Lung (tissue), 12 donors: ENCODE results near the gene CPLX1. TPM values are rescaled to one million over a fixed set of nuclear protein-coding genes. Genes with fewer than 3 reads are reported as not detected.

Experiments
- ATAC-seq: fragments of 200-7000 bp; cut with Tn5 transposase; one replicate; pipeline ENCODE4 v1.9.1; 2020; ENCODE audit warnings: moderate number of reproducible peaks; ENCODE audit not compliant: insufficient read depth, low FRiP score
- DNase-seq, 3 donors: peaks; one replicate each; pipeline ENCODE4 v3.0.0-alpha.2; 2013 to 2017
- H3K27ac ChIP-seq, 2 donors: one replicate each; pipeline ENCODE4 v1.5.1; 2013; ENCODE audit warnings: mild to moderate bottlenecking in 2 of 2, moderate library complexity in 2 of 2, control low read depth in 1 of 2, inconsistent platforms in 1 of 2, low read depth in 1 of 2, low read length in 1 of 2
- H3K27me3 ChIP-seq, 3 donors: one replicate each; pipeline ENCODE4 v1.5.1; 2013; ENCODE audit warnings: low read length in 2 of 3; ENCODE audit not compliant: control insufficient read depth in 3 of 3, insufficient read depth in 3 of 3
- H3K36me3 ChIP-seq, 4 donors: one replicate each; pipeline ENCODE4 v1.5.1; 2013; ENCODE audit warnings: low read length in 4 of 4, mild to moderate bottlenecking in 1 of 4, moderate library complexity in 1 of 4; ENCODE audit not compliant: control insufficient read depth in 4 of 4, insufficient read depth in 4 of 4
- H3K4me1 ChIP-seq, 5 donors: one replicate each; pipeline ENCODE4 v1.5.1; 2013; ENCODE audit warnings: low read length in 5 of 5, mild to moderate bottlenecking in 2 of 5, moderate library complexity in 1 of 5; ENCODE audit not compliant: control insufficient read depth in 5 of 5, insufficient read depth in 5 of 5
- H3K4me3 ChIP-seq: one replicate; pipeline ENCODE4 v1.5.1; 2013; ENCODE audit warnings: mild to moderate bottlenecking, control low read depth, moderate library complexity
- H3K9ac ChIP-seq, 2 donors: one replicate each; pipeline ENCODE4 v1.5.1; 2013; ENCODE audit warnings: low read length in 2 of 2, control low read depth in 1 of 2; ENCODE audit not compliant: insufficient read depth in 1 of 2
- H3K9me3 ChIP-seq, 4 donors: one replicate each; pipeline ENCODE4 v1.5.1; 2013; ENCODE audit warnings: low read length in 3 of 4, mild to moderate bottlenecking in 1 of 4, moderate library complexity in 1 of 4; ENCODE audit not compliant: control insufficient read depth in 4 of 4, insufficient read depth in 3 of 4
- WGBS, 2 donors: extraction: QIAGEN DNeasy Blood & Tissue Kit; methylation state at CpG; one replicate each; pipeline ENCODE4 v1.1.7; 2013; 5-methylcytosine and 5-hydroxymethylcytosine counted together
- polyA plus RNA-seq, 2 donors: library from polyadenylated mRNA; stranded (reverse); fragments of 200-250 nt; gene quantifications; one replicate each; pipeline ENCODE4 v1.2.1, GENCODE V29; 2013
- total RNA-seq, 2 donors: library from RNA; depleted of rRNA in 1 of 2; stranded (reverse); fragments of >200 nt in 1 of 2; gene quantifications; one replicate each; pipeline ENCODE4 v1.2.1, GENCODE V29; 2014 to 2021
- TF ChIP-seq, protein P1 (sequence below): IDR thresholded peaks from 2 replicates; pipeline ENCODE4 v1.5.1; 2012; ENCODE audit warnings: mild to moderate bottlenecking; ENCODE audit errors: control extremely low read depth, extremely low read depth
- donor health status: control.
- donor health status: control.
- donor health status: Bipolar disorder and iron deficiency.
- donor health status: healthy.
- donor health status: DM: yes; HTN: yes; CAD: no.

Gene CPLX1
- total and polyA plus RNA-seq, 4 donors = 1.1 to 3.9 (median 2.1) TPM

DNA sequence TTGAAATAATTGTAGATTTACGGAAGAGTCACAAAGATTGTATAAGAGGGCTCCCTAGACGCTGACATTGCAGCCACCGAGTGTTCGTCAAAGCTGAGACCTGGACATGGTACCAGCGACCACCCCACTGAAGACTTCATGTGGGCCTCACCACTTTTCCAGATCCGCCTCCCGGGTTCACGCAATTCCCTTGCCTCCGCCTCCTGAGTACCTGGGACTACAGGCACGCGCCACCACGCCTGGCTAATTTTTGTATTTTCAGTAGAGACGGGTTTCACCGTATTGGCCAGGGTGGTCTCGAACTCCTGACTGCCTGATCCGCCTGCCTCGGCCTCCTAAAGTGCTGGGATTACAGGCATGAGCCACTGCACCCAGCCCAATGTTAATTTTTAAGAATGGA lies 29.7 kb downstream of the CPLX1 start:
- 87 to 94% methylated on average over 17 of the region's 17 CpGs for WGBS, 2 donors
- peaks cover 9 to 42% (median 36%) of the 10 kb centered on the region in 3 donors for H3K27me3 ChIP-seq
- peaks cover 0 to 14% (median 8%) of the 10 kb centered on the region in 5 donors for H3K4me1 ChIP-seq
- peaks cover 0 to 6% (median 0%) of the 10 kb centered on the region in 4 donors for H3K9me3 ChIP-seq
- TF ChIP-seq, protein P1, sequence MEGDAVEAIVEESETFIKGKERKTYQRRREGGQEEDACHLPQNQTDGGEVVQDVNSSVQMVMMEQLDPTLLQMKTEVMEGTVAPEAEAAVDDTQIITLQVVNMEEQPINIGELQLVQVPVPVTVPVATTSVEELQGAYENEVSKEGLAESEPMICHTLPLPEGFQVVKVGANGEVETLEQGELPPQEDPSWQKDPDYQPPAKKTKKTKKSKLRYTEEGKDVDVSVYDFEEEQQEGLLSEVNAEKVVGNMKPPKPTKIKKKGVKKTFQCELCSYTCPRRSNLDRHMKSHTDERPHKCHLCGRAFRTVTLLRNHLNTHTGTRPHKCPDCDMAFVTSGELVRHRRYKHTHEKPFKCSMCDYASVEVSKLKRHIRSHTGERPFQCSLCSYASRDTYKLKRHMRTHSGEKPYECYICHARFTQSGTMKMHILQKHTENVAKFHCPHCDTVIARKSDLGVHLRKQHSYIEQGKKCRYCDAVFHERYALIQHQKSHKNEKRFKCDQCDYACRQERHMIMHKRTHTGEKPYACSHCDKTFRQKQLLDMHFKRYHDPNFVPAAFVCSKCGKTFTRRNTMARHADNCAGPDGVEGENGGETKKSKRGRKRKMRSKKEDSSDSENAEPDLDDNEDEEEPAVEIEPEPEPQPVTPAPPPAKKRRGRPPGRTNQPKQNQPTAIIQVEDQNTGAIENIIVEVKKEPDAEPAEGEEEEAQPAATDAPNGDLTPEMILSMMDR = no peak
- H3K4me3 ChIP-seq = no peak overlapping the region
- no peak overlapping the region for H3K9ac ChIP-seq
- no peak overlapping the region for H3K27ac ChIP-seq
- no peaks in the 10 kb centered on the region for H3K36me3 ChIP-seq
- DNase-seq (no peak), ATAC-seq (no peak)

DNA sequence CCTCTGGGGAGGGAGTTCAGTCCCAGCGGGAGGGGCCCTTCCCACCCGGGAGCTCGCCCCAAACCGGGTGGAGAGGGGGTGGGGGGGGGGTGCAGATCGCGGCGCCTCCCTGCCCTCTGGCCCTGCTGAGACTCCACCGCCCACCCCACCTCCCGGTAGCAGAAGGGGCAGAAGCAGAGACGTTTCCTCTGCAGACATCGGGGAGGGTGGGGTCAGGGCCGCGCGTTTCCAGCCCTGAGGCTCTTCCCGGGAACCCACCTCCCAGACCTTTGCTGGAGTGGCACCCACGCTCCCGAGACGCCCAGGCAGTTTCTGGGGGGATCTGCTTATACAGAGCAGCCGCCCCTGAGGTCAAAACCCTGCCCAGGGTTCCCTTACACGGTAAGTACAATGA lies 30.2 kb downstream of the CPLX1 start:
- H3K9me3 ChIP-seq = peaks cover 0 to 6% (median 0%) of the 10 kb centered on the region in 4 donors
- peaks cover 0 to 14% (median 8%) of the 10 kb centered on the region in 5 donors for H3K4me1 ChIP-seq
- no peak for DNase-seq
- no peak for ATAC-seq
- no peak overlapping the region for H3K9ac ChIP-seq
- peaks cover 10 to 44% (median 36%) of the 10 kb centered on the region in 3 donors for H3K27me3 ChIP-seq
- H3K36me3 ChIP-seq = no peaks in the 10 kb centered on the region
- no peak overlapping the region for H3K4me3 ChIP-seq
- WGBS, 2 donors = 17 to 22% methylated on average over 13 to 20 of the region's 20 CpGs
- no peak overlapping the region for H3K27ac ChIP-seq
- TF ChIP-seq, protein P1 = no peak

DNA sequence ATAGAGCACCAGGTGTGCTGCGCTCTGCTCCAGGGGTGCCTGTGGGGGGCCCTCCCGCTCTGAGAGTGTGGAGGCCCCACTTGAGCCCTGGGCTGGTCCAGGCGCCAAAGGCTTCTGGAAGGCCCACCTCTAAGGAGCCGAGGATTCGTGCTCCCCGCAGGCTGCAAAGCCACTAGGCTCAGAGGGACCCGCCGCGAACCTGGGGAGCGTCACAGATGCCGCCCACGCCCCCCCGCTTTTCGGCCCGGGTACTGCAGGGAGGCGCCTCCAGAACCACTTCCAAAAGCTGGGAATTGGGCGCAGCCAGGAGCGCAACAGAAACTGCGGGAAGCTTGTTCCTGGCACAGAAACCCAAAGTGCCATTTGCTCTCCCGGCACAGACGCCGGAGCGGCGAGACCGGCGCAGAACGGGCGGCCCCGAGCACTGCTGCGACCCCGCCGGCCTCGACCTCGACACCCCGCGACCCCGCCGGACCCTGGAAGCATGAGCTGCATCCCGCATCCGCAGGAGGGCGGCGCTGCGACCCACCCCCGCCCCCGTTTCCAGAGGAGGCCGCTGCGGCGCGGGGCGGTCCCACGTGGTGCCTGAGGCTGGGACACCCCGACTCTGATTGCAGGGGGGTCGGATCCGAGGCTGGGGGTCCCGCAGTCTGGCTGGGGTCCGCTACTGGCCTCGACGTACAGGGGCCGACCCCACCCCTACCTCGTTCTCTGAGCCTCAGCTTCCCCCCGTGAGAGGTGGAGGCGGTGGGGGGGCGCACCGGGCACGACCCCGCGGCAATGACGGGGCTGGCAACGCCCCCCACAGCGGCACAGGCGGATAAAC lies 30.8 kb downstream of the CPLX1 start:
- Histone ChIP-seq H3K36me3 (no peaks in the 10 kb centered on the region), H3K4me3 (no peak overlapping the region), H3K27ac (no peak overlapping the region), H3K4me1 (peaks cover 0 to 14% (median 8%) of the 10 kb centered on the region in 5 donors), H3K9ac (no peak overlapping the region), H3K27me3 (peaks cover 10 to 45% (median 36%) of the 10 kb centered on the region in 3 donors), H3K9me3 (peaks cover 0 to 6% (median 0%) of the 10 kb centered on the region in 4 donors)
- WGBS, 2 donors = 4 to 6% methylated on average over 51 to 71 of the region's 71 CpGs
- TF ChIP-seq, protein P1 = no peak
- ATAC-seq (no peak), DNase-seq (no peak)
